ENCODE results near the gene DGKA.

The DGKA gene

DNA sequence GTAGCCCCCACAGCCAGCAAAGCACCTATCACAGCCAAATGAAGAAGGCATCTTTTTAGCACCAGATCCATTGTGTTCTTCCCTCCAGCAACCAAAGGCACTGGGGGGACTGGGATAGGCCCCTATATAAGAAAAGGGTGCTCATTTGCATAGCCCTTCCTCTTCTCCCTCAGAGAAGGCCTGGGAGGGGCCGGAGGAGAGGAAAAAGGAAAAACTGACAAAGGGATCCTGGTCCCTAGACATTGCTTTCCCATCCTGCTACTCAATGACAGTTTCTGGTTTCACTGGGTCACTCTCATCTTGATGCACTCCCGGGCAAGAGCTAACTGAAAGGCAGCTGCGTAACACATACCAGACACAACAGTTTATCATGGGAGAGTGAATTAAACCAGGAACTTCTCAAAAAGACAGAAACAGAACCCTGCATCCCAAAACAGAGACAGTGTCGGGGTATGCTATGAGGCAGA, 35.0 kb downstream of the DGKA start, which contains the start of gene PMEL:
PMEL (minus strand) TSS at position 102 of the 467 bp plus-strand sequence; CDS start at position 71, 31 bp downstream.
- no peak within 1 kb of the TSS for H2AK5ac ChIP-seq (ENCODE audit: low read length)
- no peak within 1 kb of the TSS for H3K4ac ChIP-seq (ENCODE audit: low read depth, low read length)
- peaks cover 8% of the 10 kb centered on the region for H3K79me1 ChIP-seq (ENCODE audit: low read length)
- no peak within 1 kb of the TSS for H3K23ac ChIP-seq (ENCODE audit: low read length)
- no peak within 1 kb of the TSS for H4K8ac ChIP-seq (ENCODE audit: low read depth, low read length)
- H2BK120ac ChIP-seq (ENCODE audit: low read depth, low read length) = no peak within 1 kb of the TSS
- H3K4me2 ChIP-seq (ENCODE audit: low read length) = peak within 1 kb of the TSS; percentile 93
- H3K79me2 ChIP-seq (ENCODE audit: control insufficient read depth, insufficient read depth, low read length) = peaks cover 15% of the 10 kb centered on the region
- peaks cover 16% of the 10 kb centered on the region for H3K4me1 ChIP-seq (ENCODE audit: control insufficient read depth, low read depth, low read length)
- WGBS (ENCODE audit: extremely low coverage, insufficient coverage, low lambda C conversion rate) = no CpG with 5 or more reads among the region's 4 CpGs
- H3K56ac ChIP-seq (ENCODE audit: low read length) = peak within 1 kb of the TSS; percentile 93
- H3K18ac ChIP-seq (ENCODE audit: low read length) = peak within 1 kb of the TSS; percentile 91
- peak within 1 kb of the TSS; percentile 76 for H2BK5ac ChIP-seq (ENCODE audit: low read length)
- H3K4me3 ChIP-seq (ENCODE audit: low read length) = peak within 1 kb of the TSS; percentile 86
- peaks cover 2% of the 10 kb centered on the region for H3K36me3 ChIP-seq (ENCODE audit: control insufficient read depth, insufficient read depth, low read length)
- no peaks in the 10 kb centered on the region for H3K27me3 ChIP-seq (ENCODE audit: insufficient read depth, low read length, poor library complexity)
- peak within 1 kb of the TSS; percentile 92 for H3K9ac ChIP-seq (ENCODE audit: low read length)
- peak; percentile 56 for DNase-seq
- H3K27ac ChIP-seq (ENCODE audit: low read depth, low read length) = peak within 1 kb of the TSS; percentile 84
- H4K5ac ChIP-seq (ENCODE audit: low read length) = no peak within 1 kb of the TSS
- H2BK15ac ChIP-seq (replicated peaks; ENCODE audit: low read depth) = no peak within 1 kb of the TSS

DNA sequence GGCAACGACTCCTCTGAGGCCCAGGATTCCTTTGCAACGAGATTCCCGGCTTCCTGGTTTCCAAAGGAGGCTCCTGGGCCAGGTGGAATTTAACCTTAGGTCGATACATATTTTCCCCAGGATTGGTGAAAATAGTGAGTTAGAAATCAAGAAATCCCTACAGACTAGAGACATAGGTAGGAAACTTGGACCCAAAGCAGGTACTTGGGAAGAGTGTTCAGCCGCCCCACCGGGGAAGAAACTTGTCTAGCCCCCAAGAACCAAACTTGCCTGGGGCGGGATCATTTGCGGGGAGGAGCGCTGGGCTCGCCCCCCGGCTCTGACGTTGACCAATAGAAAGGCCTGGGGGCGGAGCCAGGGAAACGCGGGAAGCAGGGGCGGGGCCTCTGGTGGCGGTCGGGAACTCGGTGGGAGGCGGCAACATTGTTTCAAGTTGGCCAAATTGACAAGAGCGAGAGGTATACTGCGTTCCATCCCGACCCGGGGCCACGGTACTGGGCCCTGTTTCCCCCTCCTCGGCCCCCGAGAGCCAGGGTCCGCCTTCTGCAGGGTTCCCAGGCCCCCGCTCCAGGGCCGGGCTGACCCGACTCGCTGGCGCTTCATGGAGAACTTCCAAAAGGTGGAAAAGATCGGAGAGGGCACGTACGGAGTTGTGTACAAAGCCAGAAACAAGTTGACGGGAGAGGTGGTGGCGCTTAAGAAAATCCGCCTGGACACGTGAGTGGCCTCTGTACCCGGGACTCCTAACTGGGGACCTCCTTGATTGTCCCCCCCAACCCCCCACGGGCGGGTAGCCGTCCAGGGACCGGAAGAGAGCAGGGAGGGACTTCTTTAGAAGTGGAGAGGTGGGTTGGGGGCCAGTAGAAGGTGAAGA, 35.7 kb downstream of the DGKA start, which contains the start of gene CDK2:
CDK2 (plus strand) TSS at position 423 of the 874 bp plus-strand sequence; CDS start at position 602, 179 bp downstream.
- peak within 1 kb of the TSS; percentile 84 for H3K27ac ChIP-seq (ENCODE audit: low read depth, low read length)

DNA sequence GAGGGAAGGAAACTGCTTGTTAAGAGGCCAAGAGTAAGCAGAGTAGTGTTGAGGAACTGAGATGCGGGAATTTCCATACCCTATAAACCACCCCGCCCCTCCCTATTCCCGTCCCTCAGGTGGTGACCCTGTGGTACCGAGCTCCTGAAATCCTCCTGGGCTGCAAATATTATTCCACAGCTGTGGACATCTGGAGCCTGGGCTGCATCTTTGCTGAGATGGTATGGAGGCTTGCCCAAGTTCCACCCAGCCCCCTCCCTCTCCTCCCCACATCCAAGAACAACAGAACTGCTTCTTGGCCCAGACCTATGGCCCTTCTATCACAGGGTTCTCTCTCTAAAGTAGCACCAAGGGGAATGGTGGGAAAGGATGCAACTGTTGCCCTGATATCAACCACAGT, 38.4 kb downstream of the DGKA start:
- WGBS (ENCODE audit: extremely low coverage, insufficient coverage, low lambda C conversion rate) = no CpG with 5 or more reads among the region's 4 CpGs
- no peak overlapping the region for H3K18ac ChIP-seq (ENCODE audit: low read length)
- no peak overlapping the region for H2BK15ac ChIP-seq (replicated peaks; ENCODE audit: low read depth)
- H3K27me3 ChIP-seq (ENCODE audit: insufficient read depth, low read length, poor library complexity) = no peaks in the 10 kb centered on the region
- no peak overlapping the region for H3K27ac ChIP-seq (ENCODE audit: low read depth, low read length)
- H4K8ac ChIP-seq (ENCODE audit: low read depth, low read length) = no peak overlapping the region
- H3K4me2 ChIP-seq (ENCODE audit: low read length) = no peak overlapping the region
- no peak overlapping the region for H3K4ac ChIP-seq (ENCODE audit: low read depth, low read length)
- H3K56ac ChIP-seq (ENCODE audit: low read length) = no peak overlapping the region
- H4K5ac ChIP-seq (ENCODE audit: low read length) = no peak overlapping the region
- peaks cover 5% of the 10 kb centered on the region for H3K36me3 ChIP-seq (ENCODE audit: control insufficient read depth, insufficient read depth, low read length)
- H3K4me1 ChIP-seq (ENCODE audit: control insufficient read depth, low read depth, low read length) = peaks cover 19% of the 10 kb centered on the region
- no peak overlapping the region for H3K23ac ChIP-seq (ENCODE audit: low read length)
- peaks cover 8% of the 10 kb centered on the region for H3K79me1 ChIP-seq (ENCODE audit: low read length)
- no peak overlapping the region for H2BK120ac ChIP-seq (ENCODE audit: low read depth, low read length)
- no peak for DNase-seq
- H3K79me2 ChIP-seq (ENCODE audit: control insufficient read depth, insufficient read depth, low read length) = peaks cover 17% of the 10 kb centered on the region
- H2BK5ac ChIP-seq (ENCODE audit: low read length) = no peak overlapping the region
- H3K9ac ChIP-seq (ENCODE audit: low read length) = no peak overlapping the region
- H3K4me3 ChIP-seq (ENCODE audit: low read length) = no peak overlapping the region
- no peak overlapping the region for H2AK5ac ChIP-seq (ENCODE audit: low read length)

More for the DNA sequence above, 35.7 kb downstream of the DGKA start, which contains the start of gene CDK2:
- H3K4ac ChIP-seq (ENCODE audit: low read depth, low read length) = peak within 1 kb of the TSS; percentile 17
- peak within 1 kb of the TSS; percentile 91 for H2AK5ac ChIP-seq (ENCODE audit: low read length)
- peak within 1 kb of the TSS; percentile 6 for H2BK120ac ChIP-seq (ENCODE audit: low read depth, low read length)
- DNase-seq = peak; percentile 93
- H3K9ac ChIP-seq (ENCODE audit: low read length) = peak within 1 kb of the TSS; percentile 92
- no peak within 1 kb of the TSS for H2BK15ac ChIP-seq (replicated peaks; ENCODE audit: low read depth)
- peaks cover 8% of the 10 kb centered on the region for H3K79me1 ChIP-seq (ENCODE audit: low read length)
- H4K8ac ChIP-seq (ENCODE audit: low read depth, low read length) = no peak within 1 kb of the TSS
- H3K36me3 ChIP-seq (ENCODE audit: control insufficient read depth, insufficient read depth, low read length) = peaks cover 3% of the 10 kb centered on the region
- H3K4me1 ChIP-seq (ENCODE audit: control insufficient read depth, low read depth, low read length) = peaks cover 16% of the 10 kb centered on the region
- peak within 1 kb of the TSS; percentile 93 for H3K4me2 ChIP-seq (ENCODE audit: low read length)
- H4K5ac ChIP-seq (ENCODE audit: low read length) = no peak within 1 kb of the TSS
- whole genome bisulfite sequencing (ENCODE audit: extremely low coverage, insufficient coverage, low lambda C conversion rate) = no CpG with 5 or more reads among the region's 45 CpGs
- peak within 1 kb of the TSS; percentile 76 for H2BK5ac ChIP-seq (ENCODE audit: low read length)
- H3K23ac ChIP-seq (ENCODE audit: low read length) = no peak within 1 kb of the TSS
- peak within 1 kb of the TSS; percentile 91 for H3K18ac ChIP-seq (ENCODE audit: low read length)
- H3K79me2 ChIP-seq (ENCODE audit: control insufficient read depth, insufficient read depth, low read length) = peaks cover 15% of the 10 kb centered on the region
- peak within 1 kb of the TSS; percentile 86 for H3K4me3 ChIP-seq (ENCODE audit: low read length)
- H3K56ac ChIP-seq (ENCODE audit: low read length) = peak within 1 kb of the TSS; percentile 93
- H3K27me3 ChIP-seq (ENCODE audit: insufficient read depth, low read length, poor library complexity) = no peaks in the 10 kb centered on the region

DNA sequence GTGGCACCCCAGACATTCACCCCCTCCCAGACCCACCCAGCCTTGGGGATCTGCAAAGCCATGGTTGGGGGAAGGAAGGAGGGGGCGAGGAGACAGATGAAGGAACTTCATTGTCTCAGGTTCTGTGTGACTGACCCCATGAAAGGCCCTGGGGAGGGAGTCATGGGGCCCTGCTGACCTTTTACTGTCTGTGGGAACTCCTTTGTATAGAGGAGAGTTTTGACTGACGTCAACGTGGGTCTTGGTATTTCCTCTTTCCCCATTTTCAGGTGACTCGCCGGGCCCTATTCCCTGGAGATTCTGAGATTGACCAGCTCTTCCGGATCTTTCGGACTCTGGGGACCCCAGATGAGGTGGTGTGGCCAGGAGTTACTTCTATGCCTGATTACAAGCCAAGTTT, 39.8 kb downstream of the DGKA start:
- Histone ChIP-seq H3K4me1 (ENCODE audit: control insufficient read depth, low read depth, low read length) (peaks cover 13% of the 10 kb centered on the region), H2BK120ac (ENCODE audit: low read depth, low read length) (no peak overlapping the region), H3K36me3 (ENCODE audit: control insufficient read depth, insufficient read depth, low read length) (peaks cover 5% of the 10 kb centered on the region), H2BK15ac (replicated peaks; ENCODE audit: low read depth) (no peak overlapping the region), H2BK5ac (ENCODE audit: low read length) (no peak overlapping the region), H3K9ac (ENCODE audit: low read length) (no peak overlapping the region), H3K27ac (ENCODE audit: low read depth, low read length) (no peak overlapping the region), H3K4me2 (ENCODE audit: low read length) (no peak overlapping the region), H3K27me3 (ENCODE audit: insufficient read depth, low read length, poor library complexity) (no peaks in the 10 kb centered on the region), H3K23ac (ENCODE audit: low read length) (no peak overlapping the region), H3K18ac (ENCODE audit: low read length) (no peak overlapping the region), H4K5ac (ENCODE audit: low read length) (no peak overlapping the region), H3K4me3 (ENCODE audit: low read length) (no peak overlapping the region), H3K79me2 (ENCODE audit: control insufficient read depth, insufficient read depth, low read length) (peaks cover 28% of the 10 kb centered on the region), H3K56ac (ENCODE audit: low read length) (no peak overlapping the region), H3K4ac (ENCODE audit: low read depth, low read length) (no peak overlapping the region), H3K79me1 (ENCODE audit: low read length) (peaks cover 8% of the 10 kb centered on the region), H2AK5ac (ENCODE audit: low read length) (no peak overlapping the region), H4K8ac (ENCODE audit: low read depth, low read length) (no peak overlapping the region)
- no peak for DNase-seq
- no CpG with 5 or more reads among the region's 7 CpGs for WGBS (ENCODE audit: extremely low coverage, insufficient coverage, low lambda C conversion rate)

DNA sequence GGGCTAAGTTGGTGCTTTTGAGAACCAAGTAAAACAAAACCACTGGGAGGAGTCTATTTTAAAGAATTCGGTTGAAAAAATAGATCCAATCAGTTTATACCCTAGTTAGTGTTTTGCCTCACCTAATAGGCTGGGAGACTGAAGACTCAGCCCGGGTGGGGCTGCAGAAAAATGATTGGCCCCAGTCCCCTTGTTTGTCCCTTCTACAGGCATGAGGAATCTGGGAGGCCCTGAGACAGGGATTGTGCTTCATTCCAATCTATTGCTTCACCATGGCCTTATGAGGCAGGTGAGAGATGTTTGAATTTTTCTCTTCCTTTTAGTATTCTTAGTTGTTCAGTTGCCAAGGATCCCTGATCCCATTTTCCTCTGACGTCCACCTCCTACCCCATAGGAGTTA, 41.1 kb downstream of the DGKA start:
- Histone ChIP-seq H3K18ac (ENCODE audit: low read length) (no peak overlapping the region), H4K8ac (ENCODE audit: low read depth, low read length) (no peak overlapping the region), H3K27me3 (ENCODE audit: insufficient read depth, low read length, poor library complexity) (no peaks in the 10 kb centered on the region), H3K4me3 (ENCODE audit: low read length) (no peak overlapping the region), H3K4me1 (ENCODE audit: control insufficient read depth, low read depth, low read length) (peaks cover 12% of the 10 kb centered on the region), H3K79me1 (ENCODE audit: low read length) (peaks cover 12% of the 10 kb centered on the region), H2BK120ac (ENCODE audit: low read depth, low read length) (no peak overlapping the region), H3K9ac (ENCODE audit: low read length) (peak overlapping the region; percentile 9), H4K5ac (ENCODE audit: low read length) (no peak overlapping the region), H3K79me2 (ENCODE audit: control insufficient read depth, insufficient read depth, low read length) (peaks cover 34% of the 10 kb centered on the region), H3K56ac (ENCODE audit: low read length) (no peak overlapping the region), H3K4ac (ENCODE audit: low read depth, low read length) (no peak overlapping the region), H2BK5ac (ENCODE audit: low read length) (no peak overlapping the region), H2BK15ac (replicated peaks; ENCODE audit: low read depth) (no peak overlapping the region), H3K36me3 (ENCODE audit: control insufficient read depth, insufficient read depth, low read length) (peaks cover 6% of the 10 kb centered on the region), H3K23ac (ENCODE audit: low read length) (no peak overlapping the region), H2AK5ac (ENCODE audit: low read length) (no peak overlapping the region), H3K4me2 (ENCODE audit: low read length) (no peak overlapping the region), H3K27ac (ENCODE audit: low read depth, low read length) (no peak overlapping the region)
- DNase-seq = peak; percentile 90
- WGBS (ENCODE audit: extremely low coverage, insufficient coverage, low lambda C conversion rate) = no CpG with 5 or more reads among the region's 3 CpGs
